ENCODE data around the gene S100A10.

Gene S100A10

DNA sequence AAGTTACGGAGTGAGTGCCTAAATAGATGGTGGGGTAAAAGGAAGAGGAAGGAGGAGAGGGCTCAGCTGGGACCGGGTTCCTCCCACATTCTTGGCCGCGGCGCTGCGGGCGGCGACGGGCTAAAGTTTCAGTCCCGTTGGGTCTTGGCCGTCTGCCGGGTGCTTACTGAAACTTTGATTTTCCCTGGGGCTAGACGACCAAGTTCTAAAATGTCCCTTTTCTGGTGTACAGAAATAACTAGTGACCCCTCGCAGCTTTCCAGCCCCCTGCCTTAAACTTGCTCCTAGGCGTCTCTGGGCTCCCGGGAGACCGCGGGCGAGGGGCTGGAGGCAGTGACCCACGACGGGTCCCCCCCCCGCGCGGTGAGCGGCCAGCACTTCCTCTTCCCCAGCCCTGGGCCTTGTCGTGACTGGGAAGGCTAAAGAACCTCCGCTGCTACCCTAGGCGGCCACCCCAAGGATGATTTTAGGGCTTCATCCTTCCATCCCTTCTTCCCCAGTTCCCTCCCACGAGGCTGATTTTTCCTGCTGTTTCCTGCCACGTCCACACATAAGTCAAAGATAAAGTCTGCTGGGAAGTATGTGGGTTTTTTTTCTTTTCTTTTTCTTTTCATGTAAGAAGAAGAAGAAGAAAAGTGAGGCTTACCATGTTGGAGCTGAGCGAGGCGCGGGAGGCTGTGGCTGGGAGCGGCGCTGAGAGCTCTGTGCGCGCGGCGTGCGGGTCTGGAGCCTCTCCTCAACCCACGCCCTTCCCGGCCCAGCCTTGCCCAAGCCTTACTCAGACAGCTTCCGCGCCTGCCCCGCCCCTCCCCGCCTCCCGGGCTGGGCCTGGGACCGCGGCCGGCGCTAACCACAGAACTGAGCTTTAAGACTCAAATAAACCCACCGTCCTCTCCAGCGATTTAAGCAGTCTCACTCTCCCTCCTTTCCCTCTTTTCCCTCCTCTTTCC, 42.9 kb upstream of the S100A10 start, which contains the start of gene S100A11:
TSS of gene S100A11 (minus strand) at position 738 of the 950 bp plus-strand sequence. CDS start at position 649, 89 bp downstream.
- no peaks in the 10 kb centered on the region for H3K27me3 ChIP-seq
- TF ChIP-seq, protein P1, sequence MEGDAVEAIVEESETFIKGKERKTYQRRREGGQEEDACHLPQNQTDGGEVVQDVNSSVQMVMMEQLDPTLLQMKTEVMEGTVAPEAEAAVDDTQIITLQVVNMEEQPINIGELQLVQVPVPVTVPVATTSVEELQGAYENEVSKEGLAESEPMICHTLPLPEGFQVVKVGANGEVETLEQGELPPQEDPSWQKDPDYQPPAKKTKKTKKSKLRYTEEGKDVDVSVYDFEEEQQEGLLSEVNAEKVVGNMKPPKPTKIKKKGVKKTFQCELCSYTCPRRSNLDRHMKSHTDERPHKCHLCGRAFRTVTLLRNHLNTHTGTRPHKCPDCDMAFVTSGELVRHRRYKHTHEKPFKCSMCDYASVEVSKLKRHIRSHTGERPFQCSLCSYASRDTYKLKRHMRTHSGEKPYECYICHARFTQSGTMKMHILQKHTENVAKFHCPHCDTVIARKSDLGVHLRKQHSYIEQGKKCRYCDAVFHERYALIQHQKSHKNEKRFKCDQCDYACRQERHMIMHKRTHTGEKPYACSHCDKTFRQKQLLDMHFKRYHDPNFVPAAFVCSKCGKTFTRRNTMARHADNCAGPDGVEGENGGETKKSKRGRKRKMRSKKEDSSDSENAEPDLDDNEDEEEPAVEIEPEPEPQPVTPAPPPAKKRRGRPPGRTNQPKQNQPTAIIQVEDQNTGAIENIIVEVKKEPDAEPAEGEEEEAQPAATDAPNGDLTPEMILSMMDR (IDR thresholded peaks at IDR 0.05; ENCODE audit: low read depth, low read length) = no peak
- peak; percentile 88 for DNase-seq
- peak within 1 kb of the TSS; percentile 83 for H3K4me3 ChIP-seq (ENCODE audit: low read depth, low read length)
- H3K36me3 ChIP-seq = peaks cover 12% of the 10 kb centered on the region
- H3K9me3 ChIP-seq = no peaks in the 10 kb centered on the region
- peaks cover 2% of the 10 kb centered on the region; the same call in 1 of the 2 replicates for H3K4me1 ChIP-seq

DNA sequence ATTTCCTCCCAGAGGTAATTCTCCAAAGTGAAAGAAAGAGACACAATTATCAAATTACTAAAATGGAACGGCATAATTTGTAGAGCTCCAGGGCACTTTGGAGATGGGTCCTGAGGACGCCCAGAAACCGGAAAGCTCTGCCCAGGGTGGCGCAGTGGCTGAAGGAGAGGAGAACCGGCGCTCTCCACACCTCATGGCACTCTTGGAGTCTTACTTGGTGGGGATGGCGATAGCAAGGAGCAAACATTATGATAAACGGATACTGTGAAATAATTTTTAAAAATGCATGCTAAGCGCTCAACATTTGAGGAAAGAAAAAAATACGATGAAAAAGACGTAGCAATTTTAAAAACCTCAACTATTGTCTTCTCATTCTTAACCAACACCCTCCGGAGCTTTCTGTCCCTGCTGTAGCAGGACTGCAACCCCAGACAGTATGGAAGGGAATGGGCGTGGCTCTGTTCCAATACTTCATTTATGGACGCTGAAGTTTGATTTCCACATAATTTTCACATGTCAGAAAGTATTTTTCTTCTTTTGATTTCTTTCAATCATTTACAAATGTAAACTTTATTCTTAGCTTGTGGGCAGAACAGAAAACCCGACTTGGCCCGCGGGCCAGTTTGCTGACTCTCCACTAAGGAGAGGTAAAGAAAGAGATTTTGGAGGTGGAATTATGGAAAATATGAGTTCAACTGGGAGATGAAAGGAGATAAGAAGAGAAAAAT, 42.0 kb upstream of the S100A10 start:
- peaks cover 12% of the 10 kb centered on the region for H3K36me3 ChIP-seq
- peaks cover 2% of the 10 kb centered on the region; the same call in 1 of the 2 replicates for H3K4me1 ChIP-seq
- TF ChIP-seq, protein P1 (IDR thresholded peaks at IDR 0.05; ENCODE audit: low read depth, low read length) = no peak
- H3K4me3 ChIP-seq (ENCODE audit: low read depth, low read length) = peak overlapping the region; percentile 83
- H3K9me3 ChIP-seq = no peaks in the 10 kb centered on the region
- no peaks in the 10 kb centered on the region for H3K27me3 ChIP-seq
- DNase-seq = no peak

DNA sequence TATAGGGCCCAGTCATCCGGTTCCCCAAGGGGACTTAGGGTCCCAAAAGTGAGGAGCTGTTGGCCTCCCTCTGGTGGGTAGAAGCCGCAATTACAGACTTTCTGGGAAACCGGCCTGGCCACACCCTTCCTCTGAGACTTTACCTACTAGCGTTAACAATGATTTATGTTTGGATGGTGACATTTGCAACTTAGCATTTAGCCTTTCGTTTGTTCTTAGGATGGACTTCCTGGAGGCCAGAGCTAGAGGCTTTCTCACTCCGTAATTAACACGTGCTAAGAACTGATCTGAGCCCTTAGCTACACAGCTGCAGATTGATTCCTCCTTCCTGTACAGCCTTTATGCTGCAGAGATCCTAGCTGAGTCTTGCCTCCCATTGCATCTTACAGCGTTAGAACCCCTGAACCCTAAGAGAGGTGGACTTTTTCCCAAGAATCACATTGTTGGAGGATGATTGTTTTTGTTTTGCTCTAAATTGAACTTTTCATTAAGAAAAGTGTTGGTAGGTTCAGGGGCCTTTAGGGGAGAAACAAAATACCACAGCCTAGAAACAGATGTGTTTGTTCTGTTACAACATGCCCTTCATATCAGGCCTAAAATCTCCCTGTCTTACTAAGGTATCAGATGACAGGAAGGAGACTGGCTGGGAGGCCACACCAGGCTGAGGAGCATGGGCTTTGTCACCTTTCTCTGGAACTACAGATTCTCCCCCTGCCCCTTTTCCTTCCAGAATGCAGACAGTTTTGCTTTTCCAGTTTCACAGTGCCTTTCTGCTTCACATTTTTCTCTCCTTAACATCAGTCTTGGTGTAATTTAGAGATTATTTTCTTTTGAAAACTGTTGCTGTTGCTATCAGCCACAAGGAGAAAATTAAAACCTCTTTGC, 41.2 kb upstream of the S100A10 start:
- Histone ChIP-seq H3K27me3 (no peaks in the 10 kb centered on the region), H3K9me3 (no peaks in the 10 kb centered on the region), H3K4me1 (peaks cover 2% of the 10 kb centered on the region; the same call in 1 of the 2 replicates), H3K4me3 (ENCODE audit: low read depth, low read length) (peak overlapping the region; percentile 83), H3K36me3 (peaks cover 12% of the 10 kb centered on the region)
- TF ChIP-seq, protein P1 (IDR thresholded peaks at IDR 0.05; ENCODE audit: low read depth, low read length) = peak; percentile 88
- DNase-seq = peak; percentile 59

DNA sequence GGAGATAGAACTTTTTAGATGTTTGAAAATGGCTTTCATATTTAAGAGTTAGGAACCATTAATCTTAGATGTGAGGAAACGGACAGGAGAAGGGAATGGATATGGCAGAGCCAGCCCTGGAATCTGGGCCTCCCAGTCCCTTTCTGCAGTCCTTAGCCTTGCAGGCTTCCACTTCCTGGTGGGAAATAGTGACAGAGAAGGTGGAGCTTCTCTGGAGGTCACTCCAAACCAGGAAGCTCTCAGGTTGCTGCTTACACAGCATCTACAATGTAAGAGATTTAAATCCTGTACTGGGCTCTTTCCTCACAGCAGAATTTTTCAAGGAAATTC, 40.6 kb upstream of the S100A10 start:
- TF ChIP-seq, protein P1 (IDR thresholded peaks at IDR 0.05; ENCODE audit: low read depth, low read length) = no peak
- Histone ChIP-seq H3K36me3 (peaks cover 12% of the 10 kb centered on the region), H3K4me1 (peaks cover 2% of the 10 kb centered on the region; the same call in 1 of the 2 replicates), H3K9me3 (no peaks in the 10 kb centered on the region), H3K4me3 (ENCODE audit: low read depth, low read length) (peak overlapping the region; percentile 83; the same call in 1 of the 2 replicates), H3K27me3 (no peaks in the 10 kb centered on the region)
- no peak for DNase-seq

DNA sequence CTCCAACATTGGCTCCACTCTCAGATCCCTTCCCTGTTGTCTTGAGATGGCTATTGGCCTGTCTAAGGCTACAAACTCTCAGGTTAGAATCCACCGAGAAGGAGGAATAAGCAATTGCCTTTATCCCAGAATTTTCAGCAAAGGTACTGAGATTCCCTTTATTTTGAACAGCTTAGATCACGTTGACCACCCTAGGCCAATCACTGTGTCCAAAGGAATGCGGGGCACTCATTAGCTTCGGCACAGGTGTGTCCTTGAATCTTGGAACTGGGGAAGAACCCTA, 36.2 kb upstream of the S100A10 start:
- Histone ChIP-seq H3K4me3 (ENCODE audit: low read depth, low read length) (no peak overlapping the region), H3K27me3 (no peaks in the 10 kb centered on the region; the same call in 1 of the 2 replicates), H3K4me1 (peaks cover 2% of the 10 kb centered on the region), H3K9me3 (no peaks in the 10 kb centered on the region), H3K36me3 (peaks cover 12% of the 10 kb centered on the region)
- no peak for DNase-seq
- TF ChIP-seq, protein P1 (IDR thresholded peaks at IDR 0.05; ENCODE audit: low read depth, low read length) = no peak

Measured in BE2C (cell line).